Peyer's patch (tissue), 4 donors: ENCODE data around the gene DBI. TPM values are rescaled to one million over a fixed set of nuclear protein-coding genes. Genes with fewer than 3 reads are reported as not detected.

Source experiments
- DNase-seq, 3 donors: peaks; one replicate each; pipeline ENCODE4 v3.0.0-alpha.2; 2017 to 2019
- H3K27ac ChIP-seq, 4 donors: fragments of 200-600 bp; sonication (generic); one replicate each; pipeline ENCODE4 v1.5.1; 2016 to 2019
- H3K27me3 ChIP-seq, 2 donors: fragments of 200-600 bp; sonication (generic); one replicate each; pipeline ENCODE4 v1.5.1; 2019
- H3K36me3 ChIP-seq, 3 donors: fragments of 200-600 bp; sonication (generic); one replicate each; pipeline ENCODE4 v1.5.1; 2016 to 2019
- H3K4me1 ChIP-seq, 4 donors: fragments of 200-600 bp; sonication (generic); one replicate each; pipeline ENCODE4 v1.5.1; 2016 to 2019
- H3K4me3 ChIP-seq, 4 donors: fragments of 200-600 bp; sonication (generic); 1 replicate in 3 of 4; 2 replicates in 1 of 4; pipeline ENCODE4 v1.5.1; 2016 to 2019; ENCODE audit warnings: mild to moderate bottlenecking in 1 of 4
- H3K9me3 ChIP-seq, 4 donors: fragments of 200-600 bp; sonication (generic); one replicate each; pipeline ENCODE4 v1.5.1; 2016 to 2019; ENCODE audit warnings: mild to moderate bottlenecking in 1 of 4
- CTCF ChIP-seq, 6 experiments: fragments of 450-650 bp in 4 of 6; fragments of 200-600 bp in 2 of 6; sonication (generic) in 1 of 6; IDR thresholded peaks; one replicate each; pipeline ENCODE4 v1.5.1; 2017 to 2019; ENCODE audit warnings: antibody characterized with exemption in 6 of 6, mild to moderate bottlenecking in 3 of 6, moderate library complexity in 1 of 6
- POLR2A ChIP-seq, 2 donors: fragments of 450-650 bp; IDR thresholded peaks; one replicate each; pipeline ENCODE4 v1.5.1; 2017; ENCODE audit warnings: antibody characterized with exemption in 2 of 2, mild to moderate bottlenecking in 2 of 2, moderate library complexity in 2 of 2
- total RNA-seq, 4 donors: library from RNA; depleted of rRNA; stranded (reverse); fragments of >200 nt; gene quantifications; one replicate each; pipeline ENCODE4 v1.1.0, GENCODE V29; 2016

Gene DBI
- total RNA-seq, 4 donors from 2014 or later: 121 to 237 (median 194) TPM

GRCh38 chr2:119327431-119327830 lies 39.3 kb upstream of the DBI start:
- Histone ChIP-seq H3K36me3 (no peaks in the 10 kb centered on the region), H3K27me3 (no peaks in the 10 kb centered on the region)

GRCh38 chr2:119332953-119333352 lies 33.8 kb upstream of the DBI start:
- no peaks in the 10 kb centered on the region for H3K27me3 ChIP-seq
- no peaks in the 10 kb centered on the region for H3K9me3 ChIP-seq
- H3K4me1 ChIP-seq: peaks cover 0 to 8% (median 0%) of the 10 kb centered on the region in 4 donors
- no peak overlapping the region for H3K4me3 ChIP-seq
- H3K36me3 ChIP-seq: no peaks in the 10 kb centered on the region
- no peak for DNase-seq
- TF ChIP-seq CTCF (IDR thresholded peaks at IDR 0.05) (no peak), POLR2A (IDR thresholded peaks at IDR 0.05) (no peak)
- no peak overlapping the region for H3K27ac ChIP-seq

More at GRCh38 chr2:119327431-119327830, 39.3 kb upstream of the DBI start:
- Histone ChIP-seq H3K9me3 (no peaks in the 10 kb centered on the region), H3K4me3 (no peak overlapping the region), H3K27ac (no peak overlapping the region), H3K4me1 (peaks cover 0 to 8% (median 0%) of the 10 kb centered on the region in 4 donors)
- no peak for TF ChIP-seq POLR2A (IDR thresholded peaks at IDR 0.05)
- no peak for TF ChIP-seq CTCF (IDR thresholded peaks at IDR 0.05)
- DNase-seq: no peak

- Histone ChIP-seq H3K4me3 (no peak overlapping the region), H3K27ac (no peak overlapping the region), H3K4me1 (peaks cover 0 to 8% (median 0%) of the 10 kb centered on the region in 4 donors), H3K9me3 (no peaks in the 10 kb centered on the region), H3K36me3 (no peaks in the 10 kb centered on the region), H3K27me3 (no peaks in the 10 kb centered on the region)
- DNase-seq: no peak
- TF ChIP-seq CTCF (IDR thresholded peaks at IDR 0.05) (no peak), POLR2A (IDR thresholded peaks at IDR 0.05) (no peak)
Observed at GRCh38 chr2:119333360-119333759, 33.4 kb upstream of the DBI start.

- Histone ChIP-seq H3K4me1 (peaks cover 0 to 8% (median 0%) of the 10 kb centered on the region in 4 donors), H3K27ac (no peak overlapping the region), H3K27me3 (no peaks in the 10 kb centered on the region), H3K9me3 (no peaks in the 10 kb centered on the region), H3K4me3 (no peak overlapping the region), H3K36me3 (no peaks in the 10 kb centered on the region)
- TF ChIP-seq CTCF (IDR thresholded peaks at IDR 0.05) (no peak), POLR2A (IDR thresholded peaks at IDR 0.05) (no peak)
- DNase-seq: no peak
Observed at GRCh38 chr2:119333833-119334232, 32.9 kb upstream of the DBI start.

GRCh38 chr2:119337749-119338148 lies 29.0 kb upstream of the DBI start:
- TF ChIP-seq POLR2A (IDR thresholded peaks at IDR 0.05): no peak
- TF ChIP-seq CTCF (IDR thresholded peaks at IDR 0.05): no peak
- DNase-seq: no peak
- Histone ChIP-seq H3K27me3 (no peaks in the 10 kb centered on the region), H3K36me3 (no peaks in the 10 kb centered on the region), H3K4me1 (no peaks in the 10 kb centered on the region), H3K9me3 (no peaks in the 10 kb centered on the region), H3K27ac (no peak overlapping the region), H3K4me3 (no peak overlapping the region)

GRCh38 chr2:119338272-119338671 lies 28.5 kb upstream of the DBI start:
- Histone ChIP-seq H3K27ac (no peak overlapping the region), H3K4me3 (no peak overlapping the region), H3K4me1 (no peaks in the 10 kb centered on the region), H3K36me3 (no peaks in the 10 kb centered on the region), H3K27me3 (no peaks in the 10 kb centered on the region), H3K9me3 (no peaks in the 10 kb centered on the region)
- TF ChIP-seq CTCF (IDR thresholded peaks at IDR 0.05): no peak
- TF ChIP-seq POLR2A (IDR thresholded peaks at IDR 0.05): no peak
- DNase-seq: no peak
